Endothelial cell of umbilical vein (primary cell): ENCODE measurements around the gene SCYGR4. TPM values are rescaled to one million over a fixed set of nuclear protein-coding genes. Genes with fewer than 3 reads are reported as not detected.

Source experiments
- BruUV-seq: library from RNA; stranded (reverse); fragments of 400-500 nt; replicated peaks from 2 replicates; lab custom pipeline; 2021; lab: Mats Ljungman, UMichigan
- CTCF ChIA-PET: fragments of 300-600, 350-600 bp; sonication (Branson Sonifier 250); formaldehyde crosslinking; loops from one replicate; lab custom pipeline; 2021; ENCODE audit warnings: antibody characterized with exemption, inconsistent platforms; lab: Charles Lee
- POLR2A ChIA-PET: fragments of 300-600, 350-600 bp; sonication (Branson Sonifier 250); formaldehyde crosslinking; loops from one replicate; lab custom pipeline; 2021; ENCODE audit warnings: antibody characterized with exemption, inconsistent platforms; lab: Charles Lee
- DNase-seq: peaks from one replicate; pipeline ENCODE4 v3.0.0-alpha.2; 2011; ENCODE audit warnings: low read depth, low spot score
- FAIRE-seq: peaks from 2 replicates; lab custom pipeline; 2011; peaks lifted over from hg19 to GRCh38; lab: Jason Lieb, UNC
- H2AFZ ChIP-seq: 2 replicates; pipeline ENCODE4 v1.6.0; 2012; ENCODE audit warnings: low read depth, low read length, control low read depth, inconsistent platforms
- H3K27ac ChIP-seq: 2 replicates; pipeline ENCODE4 v1.5.1; 2011; ENCODE audit warnings: low read depth, mild to moderate bottlenecking, control low read depth, low read length, moderate library complexity; ENCODE audit not compliant: insufficient read depth
- H3K27me3 ChIP-seq, 2 experiments: 2 replicates each; pipeline versions ENCODE4 v1.6.0 to v1.6.1; 2011; ENCODE audit warnings: low read length in 2 of 2, mixed read lengths in 1 of 2; ENCODE audit not compliant: control insufficient read depth in 2 of 2, insufficient read depth in 2 of 2
- H3K36me3 ChIP-seq, 2 experiments: 2 replicates in 1 of 2; 3 replicates in 1 of 2; pipeline ENCODE4 v1.5.1; 2011; ENCODE audit warnings: low read length in 2 of 2, mild to moderate bottlenecking in 1 of 2, moderate library complexity in 1 of 2; ENCODE audit not compliant: control insufficient read depth in 2 of 2, insufficient read depth in 2 of 2; ENCODE audit errors: extremely low read depth in 1 of 2
- H3K4me1 ChIP-seq: 3 replicates; pipeline ENCODE4 v1.5.1; 2011; ENCODE audit warnings: mild to moderate bottlenecking, low read length; ENCODE audit not compliant: control insufficient read depth, insufficient read depth; ENCODE audit errors: extremely low read depth
- H3K4me2 ChIP-seq: 2 replicates; pipeline ENCODE4 v1.6.1; 2011; ENCODE audit warnings: low read length, control low read depth, mixed read lengths; ENCODE audit not compliant: insufficient read depth
- H3K4me3 ChIP-seq, 3 experiments: fragments of 200-600 bp in 1 of 3; sonication (generic), shearing (Covaris generic) in 1 of 3; replicated peaks in 1 of 3; 2 replicates each; pipeline ENCODE4 v1.5.1; 2011 to 2016; ENCODE audit warnings: control low read depth in 3 of 3, low read length in 3 of 3, mild to moderate bottlenecking in 2 of 3, inconsistent platforms in 1 of 3, low read depth in 1 of 3, moderate library complexity in 1 of 3; ENCODE audit not compliant: insufficient read depth in 1 of 3
- H3K79me2 ChIP-seq: 2 replicates; pipeline ENCODE4 v1.6.0; 2012; ENCODE audit warnings: low read length, inconsistent platforms; ENCODE audit not compliant: control insufficient read depth, insufficient read depth
- H3K9ac ChIP-seq: replicated peaks from 2 replicates; pipeline ENCODE3; 2011; ENCODE audit warnings: low read length, control low read depth; ENCODE audit not compliant: insufficient read depth; ENCODE audit errors: extremely low read depth
- H3K9me1 ChIP-seq: replicated peaks from 3 replicates; pipeline ENCODE4 v1.6.0; 2011; ENCODE audit warnings: mild to moderate bottlenecking, low read length; ENCODE audit not compliant: control insufficient read depth, insufficient read depth; ENCODE audit errors: extremely low read depth
- H3K9me3 ChIP-seq: replicated peaks from 2 replicates; pipeline ENCODE4 v1.5.1; 2012; ENCODE audit warnings: low read length, inconsistent platforms; ENCODE audit not compliant: control insufficient read depth, insufficient read depth
- H4K20me1 ChIP-seq: replicated peaks from 2 replicates; pipeline ENCODE3; 2011; ENCODE audit warnings: mild to moderate bottlenecking, low read length; ENCODE audit not compliant: control insufficient read depth, insufficient read depth; ENCODE audit errors: extremely low read depth
- EZH2 ChIP-seq: IDR thresholded peaks from 2 replicates; pipeline ENCODE4 v1.6.1; 2012; ENCODE audit warnings: borderline replicate concordance, low read depth, mild to moderate bottlenecking, moderate library complexity, low read length, inconsistent platforms; ENCODE audit not compliant: severe bottlenecking
- FOS ChIP-seq: IDR thresholded peaks from 2 replicates; pipeline ENCODE4 v1.6.1; 2011; ENCODE audit warnings: mild to moderate bottlenecking, low read length, moderate library complexity, borderline replicate concordance; ENCODE audit not compliant: insufficient read depth
- JUN ChIP-seq: IDR thresholded peaks from 2 replicates; pipeline ENCODE4 v1.6.1; 2011; ENCODE audit warnings: borderline replicate concordance, low read depth; ENCODE audit not compliant: insufficient read length, insufficient read depth
- MYC ChIP-seq: IDR thresholded peaks from one replicate; pipeline ENCODE4 v1.6.1; 2011; ENCODE audit warnings: mild to moderate bottlenecking, low read depth, low read length
- POLR2AphosphoS5 ChIP-seq: IDR thresholded peaks from 2 replicates; pipeline ENCODE4 v1.6.1; 2012; ENCODE audit warnings: low read depth, mild to moderate bottlenecking, control low read depth, low read length, moderate library complexity; ENCODE audit not compliant: insufficient read depth
- dilution Hi-C: fragments of 300-500 bp; cut with MboI; formaldehyde crosslinking; loops from one replicate; pipeline ENCODE4 v1.15.0; 2019; ENCODE audit warnings: low sequenced_read_pairs; ENCODE audit not compliant: extremely low pct_ligation_motif_present
- intact Hi-C: fragments of 100-400 bp; cut with micrococcal nuclease; formaldehyde crosslinking; loops from one replicate; pipeline ENCODE4 v1.10.0; 2022
- polyA plus RNA-seq, 4 experiments: library from polyadenylated mRNA; depleted of rRNA in 3 of 4; stranded (reverse) in 3 of 4; unstranded in 1 of 4; fragments of >200 nt; gene quantifications; 2 replicates each; pipeline versions ENCODE4 v1.2.1 to v1.2.3, GENCODE V29; 2011 to 2012; ENCODE audit warnings: missing spikeins in 1 of 4
- total RNA-seq: library from RNA; stranded (reverse); gene quantifications from 2 replicates; pipeline ENCODE4 v1.2.3, GENCODE V29; 2021
- TF ChIP-seq, protein P1 (sequence below), 2 donors: IDR thresholded peaks; 1 replicate in 1 of 2; 2 replicates in 1 of 2; pipeline ENCODE4 v1.5.1; 2011; ENCODE audit warnings: low read length in 2 of 2, mild to moderate bottlenecking in 2 of 2, moderate library complexity in 2 of 2, control low read depth in 1 of 2, inconsistent platforms in 1 of 2, low read depth in 1 of 2; ENCODE audit not compliant: insufficient read depth in 1 of 2; ENCODE audit errors: extremely low read depth in 1 of 2

SCYGR4 gene
- total and polyA plus RNA-seq, 2 donors (not counting 3 experiments of a cell fraction or from before 2014, with no cell fraction given): not detected

DNA sequence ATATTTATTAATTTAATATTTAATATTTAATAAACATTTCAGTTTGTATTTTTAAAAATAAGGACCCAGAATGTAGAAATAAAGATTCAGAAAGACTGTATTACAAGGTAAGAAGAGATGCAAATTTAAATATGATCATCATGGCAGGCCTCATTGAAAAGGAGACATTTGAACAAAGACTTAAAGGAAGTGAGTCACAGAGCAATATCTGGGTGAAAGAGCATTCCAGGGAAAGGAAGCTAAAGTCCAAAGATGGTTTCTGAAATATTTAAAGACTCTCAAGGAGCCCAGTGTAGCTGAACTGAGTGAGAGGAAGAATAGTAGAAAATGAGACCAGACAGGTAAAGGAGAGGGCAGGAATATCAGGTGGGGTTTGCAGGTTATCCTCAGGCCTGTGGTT lies 5.9 kb downstream of the SCYGR4 start:
- POLR2A ChIA-PET: no interaction called here
- intact Hi-C loops: no loop called here
- no peaks in the 10 kb centered on the region for H3K9me1 ChIP-seq

DNA sequence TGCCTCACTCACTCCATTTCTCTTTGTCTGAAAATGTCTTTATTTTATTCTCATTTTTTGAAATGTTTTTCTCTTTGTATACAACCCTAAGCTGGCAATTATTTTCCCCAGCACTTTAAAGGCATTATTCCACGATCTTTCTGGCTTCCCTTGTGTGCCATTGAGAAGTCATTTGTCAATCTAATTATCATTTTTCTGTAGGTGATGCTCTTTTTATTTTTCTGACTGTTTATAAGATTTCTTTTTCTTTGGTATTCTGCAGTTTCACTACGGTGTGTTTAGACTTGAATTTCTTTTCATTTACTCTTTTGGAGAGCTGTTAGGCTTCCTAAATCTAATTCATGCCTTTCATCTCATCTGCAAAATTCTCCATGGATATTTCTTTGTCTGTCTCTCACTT lies 8.1 kb downstream of the SCYGR4 start:
- Histone ChIP-seq H3K27ac (no peak overlapping the region), H3K27me3 (peaks cover 2 to 3% of the 10 kb centered on the region in 2 experiments), H4K20me1 (no peaks in the 10 kb centered on the region), H3K36me3 (no peaks in the 10 kb centered on the region), H3K9me1 (no peaks in the 10 kb centered on the region), H3K4me3 (no peak overlapping the region), H3K4me2 (no peak overlapping the region), H3K9ac (no peak overlapping the region), H3K9me3 (no peaks in the 10 kb centered on the region), H3K4me1 (no peaks in the 10 kb centered on the region), H3K79me2 (no peaks in the 10 kb centered on the region), H2AFZ (no peak overlapping the region)
- CTCF ChIA-PET: no interaction called here
- TF ChIP-seq MYC (no peak), POLR2AphosphoS5 (no peak), EZH2 (no peak)
- POLR2A ChIA-PET: no interaction called here
- dilution Hi-C loops (no loop called here), intact Hi-C loops (no loop called here)
- no peak for FAIRE-seq
- no TSS peak for BruUV-seq
- no peak for DNase-seq

More for the DNA sequence above, 5.9 kb downstream of the SCYGR4 start:
- no peak overlapping the region for H3K9ac ChIP-seq
- H2AFZ ChIP-seq: no peak overlapping the region
- BruUV-seq: no TSS peak
- H3K27me3 ChIP-seq: peaks cover 0 to 3% of the 10 kb centered on the region in 2 experiments
- H3K27ac ChIP-seq: no peak overlapping the region
- H3K36me3 ChIP-seq: no peaks in the 10 kb centered on the region
- H3K4me2 ChIP-seq: no peak overlapping the region
- H3K79me2 ChIP-seq: no peaks in the 10 kb centered on the region
- peak; percentile 43 for FAIRE-seq
- TF ChIP-seq FOS: peak; percentile 78
- peak; percentile 41 for TF ChIP-seq JUN
- TF ChIP-seq, protein P1, sequence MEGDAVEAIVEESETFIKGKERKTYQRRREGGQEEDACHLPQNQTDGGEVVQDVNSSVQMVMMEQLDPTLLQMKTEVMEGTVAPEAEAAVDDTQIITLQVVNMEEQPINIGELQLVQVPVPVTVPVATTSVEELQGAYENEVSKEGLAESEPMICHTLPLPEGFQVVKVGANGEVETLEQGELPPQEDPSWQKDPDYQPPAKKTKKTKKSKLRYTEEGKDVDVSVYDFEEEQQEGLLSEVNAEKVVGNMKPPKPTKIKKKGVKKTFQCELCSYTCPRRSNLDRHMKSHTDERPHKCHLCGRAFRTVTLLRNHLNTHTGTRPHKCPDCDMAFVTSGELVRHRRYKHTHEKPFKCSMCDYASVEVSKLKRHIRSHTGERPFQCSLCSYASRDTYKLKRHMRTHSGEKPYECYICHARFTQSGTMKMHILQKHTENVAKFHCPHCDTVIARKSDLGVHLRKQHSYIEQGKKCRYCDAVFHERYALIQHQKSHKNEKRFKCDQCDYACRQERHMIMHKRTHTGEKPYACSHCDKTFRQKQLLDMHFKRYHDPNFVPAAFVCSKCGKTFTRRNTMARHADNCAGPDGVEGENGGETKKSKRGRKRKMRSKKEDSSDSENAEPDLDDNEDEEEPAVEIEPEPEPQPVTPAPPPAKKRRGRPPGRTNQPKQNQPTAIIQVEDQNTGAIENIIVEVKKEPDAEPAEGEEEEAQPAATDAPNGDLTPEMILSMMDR (IDR thresholded peaks at IDR 0.05; ENCODE audit: extremely low read depth in 1 of 2, insufficient read depth in 1 of 2, low read depth in 1 of 2, low read length in 2 of 2): no peak
- no peak overlapping the region for H3K4me3 ChIP-seq
- CTCF ChIA-PET: interaction anchor here (1.9 kb wide), 1 partner anchor 35 kb away, joined by 6 read pairs; no protein-coding TSS in a partner anchor
- no peaks in the 10 kb centered on the region for H3K9me3 ChIP-seq
- dilution Hi-C loops: no loop called here
- H4K20me1 ChIP-seq: no peaks in the 10 kb centered on the region
- no peaks in the 10 kb centered on the region for H3K4me1 ChIP-seq
- peak; percentile 59 for DNase-seq
